HG03565 (cell line): Measurements from ENCODE around the gene CCR6.
"Not testable (repeated sequence)": the region's sequence is repeated elsewhere in the genome, so short reads cannot be mapped to it uniquely, and the experiment has no call there.

Experiments
- ATAC-seq: cut with Tn5 transposase; IDR thresholded peaks from one replicate; pipeline ENCODE4 v1.9.1; 2021; ENCODE audit warnings: mild to moderate bottlenecking, moderate library complexity; ENCODE audit not compliant: unreplicated experiment

CCR6 gene

GRCh38 chr6:167167699-167168098 lies 44.8 kb downstream of the CCR6 start:
- not testable (repeated sequence) for ATAC-seq

GRCh38 chr6:167168296-167168695 lies 45.4 kb downstream of the CCR6 start:
- ATAC-seq = not testable (repeated sequence)

GRCh38 chr6:167169867-167170266 lies 47.0 kb downstream of the CCR6 start:
- ATAC-seq = not testable (repeated sequence)

- not testable (repeated sequence) for ATAC-seq
Measured at GRCh38 chr6:167171300-167171699, 48.4 kb downstream of the CCR6 start.

GRCh38 chr6:167172011-167172410 lies 49.1 kb downstream of the CCR6 start:
- not testable (repeated sequence) for ATAC-seq

- not testable (repeated sequence) for ATAC-seq
Measured at GRCh38 chr6:167177271-167177670, 54.4 kb downstream of the CCR6 start.

- not testable (repeated sequence) for ATAC-seq
Measured at GRCh38 chr6:167178896-167179655, 56.2 kb downstream of the CCR6 start.

GRCh38 chr6:167180086-167180485 lies 57.2 kb downstream of the CCR6 start:
- ATAC-seq = not testable (repeated sequence)

- ATAC-seq = not testable (repeated sequence)
Measured at GRCh38 chr6:167181351-167181750, 58.5 kb downstream of the CCR6 start.

GRCh38 chr6:167182913-167183314 lies 60.0 kb downstream of the CCR6 start:
- peak; percentile 53 for ATAC-seq

GRCh38 chr6:167185101-167185500 lies 62.2 kb downstream of the CCR6 start:
- not testable (repeated sequence) for ATAC-seq

- ATAC-seq = not testable (repeated sequence)
Measured at GRCh38 chr6:167187275-167187674, 64.4 kb downstream of the CCR6 start.
